Vagina (tissue), 2 donors: ENCODE data around the gene TNPO3. TPM values are rescaled to one million over a fixed set of nuclear protein-coding genes. Genes with fewer than 3 reads are reported as not detected.

Experiments
- DNase-seq, 2 donors: peaks; one replicate each; pipeline ENCODE4 v3.0.0-alpha.2; 2017; ENCODE audit errors: extremely low spot score in 2 of 2
- H3K27ac ChIP-seq: fragments of 200-600 bp; sonication (generic); one replicate; pipeline ENCODE4 v1.5.1; 2019
- H3K27me3 ChIP-seq: fragments of 200-600 bp; sonication (generic); one replicate; pipeline ENCODE4 v1.5.1; 2019
- H3K36me3 ChIP-seq, 2 donors: fragments of 200-600 bp; sonication (generic); one replicate each; pipeline ENCODE4 v1.5.1; 2017 to 2019
- H3K4me1 ChIP-seq: fragments of 200-600 bp; sonication (generic); one replicate; pipeline ENCODE4 v1.5.1; 2019
- H3K4me3 ChIP-seq, 2 donors: fragments of 200-600 bp; sonication (generic); 1 replicate in 1 of 2; 2 replicates in 1 of 2; pipeline ENCODE4 v1.5.1; 2016 to 2019
- H3K9me3 ChIP-seq: fragments of 200-600 bp; sonication (generic); one replicate; pipeline ENCODE4 v1.5.1; 2019
- CTCF ChIP-seq, 3 experiments: fragments of 450-650 bp in 2 of 3; fragments of 200-600 bp in 1 of 3; sonication (generic) in 1 of 3; IDR thresholded peaks; one replicate each; pipeline ENCODE4 v1.5.1; 2017 to 2019; ENCODE audit warnings: antibody characterized with exemption in 3 of 3, mild to moderate bottlenecking in 2 of 3, moderate library complexity in 2 of 3
- POLR2A ChIP-seq, 2 donors: fragments of 450-650 bp; IDR thresholded peaks; one replicate each; pipeline ENCODE4 v1.6.1; 2017; ENCODE audit warnings: antibody characterized with exemption in 2 of 2, mild to moderate bottlenecking in 2 of 2, moderate library complexity in 2 of 2
- POLR2AphosphoS5 ChIP-seq, 2 donors: sonication (generic); formaldehyde crosslinking; IDR thresholded peaks; one replicate each; pipeline ENCODE4 v1.9.0; 2017; ENCODE audit warnings: antibody characterized with exemption in 2 of 2, mild to moderate bottlenecking in 2 of 2, low read depth in 1 of 2; ENCODE audit not compliant: insufficient read depth in 1 of 2
- intact Hi-C: fragments of 100-400 bp; cut with DNase I; formaldehyde crosslinking; loops from one replicate; pipeline ENCODE4 v1.15.1; 2023
- total RNA-seq: library from RNA; depleted of rRNA; stranded (reverse); fragments of >200 nt; gene quantifications from one replicate; pipeline ENCODE4 v1.2.3, GENCODE V29; 2016

The TNPO3 gene
- total RNA-seq, 1 donor from 2014 or later: 33.9 TPM

GRCh38 chr7:128920913-128921582, 133.9 kb downstream of the TNPO3 start:
- DNase-seq: no peak
- Histone ChIP-seq H3K27me3 (no peaks in the 10 kb centered on the region), H3K27ac (no peak overlapping the region), H3K4me3 (no peak overlapping the region), H3K4me1 (peaks cover 1% of the 10 kb centered on the region), H3K36me3 (no peaks in the 10 kb centered on the region), H3K9me3 (no peaks in the 10 kb centered on the region)
- intact Hi-C loops: no loop called here
- TF ChIP-seq CTCF (IDR thresholded peaks at IDR 0.05): no peak
- no peak for TF ChIP-seq POLR2AphosphoS5 (IDR thresholded peaks at IDR 0.05; ENCODE audit: insufficient read depth in 1 of 2, low read depth in 1 of 2)
- TF ChIP-seq POLR2A (IDR thresholded peaks at IDR 0.05): no peak

GRCh38 chr7:128919881-128920799, 134.8 kb downstream of the TNPO3 start:
- Histone ChIP-seq H3K9me3 (no peaks in the 10 kb centered on the region), H3K27ac (no peak overlapping the region), H3K36me3 (no peaks in the 10 kb centered on the region), H3K27me3 (no peaks in the 10 kb centered on the region), H3K4me1 (peaks cover 10% of the 10 kb centered on the region), H3K4me3 (no peak overlapping the region)
- TF ChIP-seq POLR2A (IDR thresholded peaks at IDR 0.05): no peak
- no peak for TF ChIP-seq POLR2AphosphoS5 (IDR thresholded peaks at IDR 0.05; ENCODE audit: insufficient read depth in 1 of 2, low read depth in 1 of 2)
- TF ChIP-seq CTCF (IDR thresholded peaks at IDR 0.05): no peak
- intact Hi-C loops: loop anchor here (10.0 kb wide), 1 partner anchor 165 kb away; no protein-coding TSS in a partner anchor
- no peak for DNase-seq

GRCh38 chr7:128919241-128919640, 135.7 kb downstream of the TNPO3 start:
- Histone ChIP-seq H3K36me3 (no peaks in the 10 kb centered on the region), H3K27ac (no peak overlapping the region), H3K9me3 (no peaks in the 10 kb centered on the region), H3K4me3 (no peak overlapping the region), H3K4me1 (peaks cover 16% of the 10 kb centered on the region), H3K27me3 (no peaks in the 10 kb centered on the region)
- intact Hi-C loops: loop anchor here (10.0 kb wide), 1 partner anchor 166 kb away; no protein-coding TSS in a partner anchor
- DNase-seq: no peak
- TF ChIP-seq CTCF (IDR thresholded peaks at IDR 0.05): no peak

- Histone ChIP-seq H3K9me3 (no peaks in the 10 kb centered on the region), H3K4me3 (no peak overlapping the region), H3K27ac (no peak overlapping the region), H3K36me3 (no peaks in the 10 kb centered on the region), H3K27me3 (no peaks in the 10 kb centered on the region), H3K4me1 (peaks cover 16% of the 10 kb centered on the region)
- no peak for DNase-seq
- intact Hi-C loops: loop anchor here (10.0 kb wide), 1 partner anchor 167 kb away; no protein-coding TSS in a partner anchor
- TF ChIP-seq POLR2AphosphoS5 (IDR thresholded peaks at IDR 0.05; ENCODE audit: insufficient read depth in 1 of 2, low read depth in 1 of 2) (no peak), POLR2A (IDR thresholded peaks at IDR 0.05) (no peak), CTCF (IDR thresholded peaks at IDR 0.05) (no peak)
Observed at GRCh38 chr7:128918016-128918665, 136.8 kb downstream of the TNPO3 start.
